ENCODE data around the gene ZNF620.

GRCh38 chr3:40511031-40511718, 5.3 kb downstream of the ZNF620 start:
- TF ChIP-seq CTCF (IDR thresholded peaks at IDR 0.05) (no peak), POLR2A (IDR thresholded peaks at IDR 0.05) (no peak)

All from Peyer's patch (tissue), 4 donors.